A673 (cell line): ENCODE results near the gene MLANA. TPM values are rescaled to one million over a fixed set of nuclear protein-coding genes. Genes with fewer than 3 reads are reported as not detected.

Experiments
- BruUV-seq: library from RNA; stranded (reverse); fragments of 400-500 nt; replicated peaks from 2 replicates; lab custom pipeline; 2021; lab: Mats Ljungman, UMichigan
- CTCF ChIA-PET: fragments of 300-600 bp; sonication (Branson Sonifier 250); formaldehyde crosslinking; loops from one replicate; lab custom pipeline; 2022; ENCODE audit warnings: antibody characterized with exemption; lab: Charles Lee
- POLR2A ChIA-PET: fragments of 300-600 bp; sonication (Branson Sonifier 250); formaldehyde crosslinking; loops from one replicate; lab custom pipeline; 2022; ENCODE audit warnings: antibody characterized with exemption; ENCODE audit not compliant: low non-redundant PET; lab: Charles Lee
- DNase-seq: peaks from one replicate; pipeline ENCODE4 v3.0.0-alpha.2; 2015; ENCODE audit warnings: low spot score
- H3K27ac ChIP-seq: fragments of 200-600 bp; sonication (generic); 2 replicates; pipeline ENCODE4 v1.5.1; 2016; ENCODE audit warnings: mixed run types, low read depth, mild to moderate bottlenecking, mixed read lengths, antibody characterized with exemption, low read length; ENCODE audit not compliant: poor library complexity, severe bottlenecking
- H3K27me3 ChIP-seq: fragments of 200-600 bp; sonication (generic); replicated peaks from 2 replicates; pipeline ENCODE4 v1.6.1; 2017; ENCODE audit warnings: mixed run types, low read depth, mild to moderate bottlenecking, mixed read lengths, antibody characterized with exemption, low read length; ENCODE audit not compliant: insufficient read depth, poor library complexity
- H3K36me3 ChIP-seq: fragments of 200-600 bp; sonication (generic); 2 replicates; pipeline ENCODE4 v1.6.1; 2016; ENCODE audit warnings: mixed run types, mild to moderate bottlenecking, mixed read lengths, antibody characterized with exemption, low read length; ENCODE audit not compliant: insufficient read depth, poor library complexity, severe bottlenecking
- H3K4me1 ChIP-seq: fragments of 200-600 bp; sonication (generic); 2 replicates; pipeline ENCODE4 v1.6.1; 2017; ENCODE audit warnings: mixed run types, mild to moderate bottlenecking, mixed read lengths, antibody characterized with exemption, low read length; ENCODE audit not compliant: insufficient read depth, poor library complexity, severe bottlenecking
- H3K4me3 ChIP-seq: fragments of 200-600 bp; sonication (generic); 2 replicates; pipeline ENCODE4 v1.5.1; 2016; ENCODE audit warnings: low read depth, mixed run types, mild to moderate bottlenecking, mixed read lengths, low read length; ENCODE audit not compliant: poor library complexity, severe bottlenecking
- H3K9me3 ChIP-seq: fragments of 200-600 bp; sonication (generic); 2 replicates; pipeline ENCODE4 v1.6.1; 2016; ENCODE audit warnings: mixed run types, low read depth, mild to moderate bottlenecking, mixed read lengths, antibody characterized with exemption, low read length; ENCODE audit not compliant: poor library complexity, severe bottlenecking
- CTCF ChIP-seq: fragments of 300-800, 200-600 bp; sonication (generic); conservative IDR thresholded peaks from 2 replicates; pipeline ENCODE4 v1.5.1; 2017; ENCODE audit warnings: low read depth, mild to moderate bottlenecking, antibody characterized with exemption, low read length, moderate library complexity, mixed read lengths
- EZH2 ChIP-seq: fragments of 200-600 bp; sonication (generic); IDR thresholded peaks from 2 replicates; pipeline ENCODE4 v1.6.1; 2017; ENCODE audit warnings: borderline replicate concordance, low read depth, mild to moderate bottlenecking, mixed read lengths, antibody characterized with exemption, low read length; ENCODE audit not compliant: poor library complexity, severe bottlenecking
- intact Hi-C: fragments of 100-400 bp; cut with micrococcal nuclease; formaldehyde crosslinking; loops from one replicate; pipeline ENCODE4 v1.10.0; 2022; ENCODE audit not compliant: unreplicated experiment
- total RNA-seq: library from RNA; stranded (reverse); gene quantifications from 2 replicates; pipeline ENCODE4 v1.2.3, GENCODE V29; 2021

The MLANA gene
- total RNA-seq, 1 experiment from 2014 or later = not detected

GRCh38 chr9:5870020-5870339, 20.7 kb upstream of the MLANA start:
- intact Hi-C loops = no loop called here
- Histone ChIP-seq H3K36me3 (no peaks in the 10 kb centered on the region), H3K9me3 (no peaks in the 10 kb centered on the region), H3K27me3 (no peaks in the 10 kb centered on the region), H3K4me3 (no peak overlapping the region), H3K4me1 (no peaks in the 10 kb centered on the region), H3K27ac (no peak overlapping the region)
- ChIA-PET POLR2A (no interaction called here), CTCF (no interaction called here)
- BruUV-seq = no TSS peak
- TF ChIP-seq EZH2 = no peak
- TF ChIP-seq CTCF = no peak
- DNase-seq = no peak

- intact Hi-C loops = no loop called here
- no peaks in the 10 kb centered on the region for H3K9me3 ChIP-seq
- BruUV-seq = no TSS peak
- H3K27me3 ChIP-seq = no peaks in the 10 kb centered on the region
- H3K27ac ChIP-seq = no peak overlapping the region
- H3K4me3 ChIP-seq = no peak overlapping the region
- no peak for DNase-seq
- no peaks in the 10 kb centered on the region for H3K4me1 ChIP-seq
- no peak for TF ChIP-seq EZH2
- no peak for TF ChIP-seq CTCF
- H3K36me3 ChIP-seq = no peaks in the 10 kb centered on the region
- ChIA-PET POLR2A (no interaction called here), CTCF (no interaction called here)
Measured at GRCh38 chr9:5870691-5871090, 20.0 kb upstream of the MLANA start.

GRCh38 chr9:5871785-5872184, 18.9 kb upstream of the MLANA start:
- intact Hi-C loops = no loop called here
- no TSS peak for BruUV-seq
- Histone ChIP-seq H3K27me3 (no peaks in the 10 kb centered on the region), H3K27ac (no peak overlapping the region), H3K9me3 (no peaks in the 10 kb centered on the region), H3K4me1 (no peaks in the 10 kb centered on the region), H3K36me3 (no peaks in the 10 kb centered on the region), H3K4me3 (no peak overlapping the region)
- CTCF ChIA-PET = no interaction called here
- TF ChIP-seq CTCF = no peak
- no peak for DNase-seq
- POLR2A ChIA-PET = no interaction called here
